Cortex of kidney (tissue), 1 donor: ENCODE data around the gene HSPG2.
"Not testable (repeated sequence)": the region's sequence is repeated elsewhere in the genome, so short reads cannot be mapped to it uniquely, and the experiment has no call there.

ENCODE experiments used
- DNase-seq: peaks from one replicate; lab custom pipeline; 2025; lab: John Stamatoyannopoulos, UW

Gene HSPG2

GRCh38 chr1:21785764-21786163, 151.3 kb downstream of the HSPG2 start:
- not testable (repeated sequence) for DNase-seq

GRCh38 chr1:21783679-21784603, 153.2 kb downstream of the HSPG2 start:
- DNase-seq, result peak; percentile 44

GRCh38 chr1:21782868-21783678, 154.0 kb downstream of the HSPG2 start, which contains the start of gene USP48:
TSS of gene USP48 (minus strand) at chr1:21783149. CDS start at chr1:21782957, 192 bp downstream.
- peak; percentile 32 for DNase-seq

- DNase-seq, result no peak
Measured at GRCh38 chr1:21782349-21782867, 154.7 kb downstream of the HSPG2 start.

GRCh38 chr1:21781815-21782348, 155.2 kb downstream of the HSPG2 start:
- DNase-seq, result no peak

GRCh38 chr1:21779613-21780521, 157.2 kb downstream of the HSPG2 start:
- no peak for DNase-seq

- DNase-seq, result no peak
Measured at GRCh38 chr1:21778405-21778727, 158.7 kb downstream of the HSPG2 start.

- not testable (repeated sequence) for DNase-seq
Measured at GRCh38 chr1:21776925-21777324, 160.2 kb downstream of the HSPG2 start.

- no peak for DNase-seq
Measured at GRCh38 chr1:21775985-21776562, 161.0 kb downstream of the HSPG2 start.

GRCh38 chr1:21775550-21775914, 161.6 kb downstream of the HSPG2 start:
- no peak for DNase-seq

GRCh38 chr1:21774835-21775549, 162.1 kb downstream of the HSPG2 start:
- no peak for DNase-seq

- no peak for DNase-seq
Measured at GRCh38 chr1:21773585-21773984, 163.5 kb downstream of the HSPG2 start.
